D721Med (cell line): ENCODE measurements around the gene SEMG2.

Experiments
- DNase-seq: peaks from one replicate; pipeline ENCODE4 v3.0.0; 2011; ENCODE audit warnings: low spot score; ENCODE audit not compliant: insufficient read length
- FAIRE-seq: peaks from 2 replicates; lab custom pipeline; 2011; peaks lifted over from hg19 to GRCh38; lab: Jason Lieb, UNC
- CTCF ChIP-seq: IDR thresholded peaks from 2 replicates; pipeline ENCODE4 v1.5.1; 2012; ENCODE audit warnings: mild to moderate bottlenecking, control low read depth; ENCODE audit not compliant: insufficient read depth; ENCODE audit errors: missing control alignments

Gene SEMG2

DNA sequence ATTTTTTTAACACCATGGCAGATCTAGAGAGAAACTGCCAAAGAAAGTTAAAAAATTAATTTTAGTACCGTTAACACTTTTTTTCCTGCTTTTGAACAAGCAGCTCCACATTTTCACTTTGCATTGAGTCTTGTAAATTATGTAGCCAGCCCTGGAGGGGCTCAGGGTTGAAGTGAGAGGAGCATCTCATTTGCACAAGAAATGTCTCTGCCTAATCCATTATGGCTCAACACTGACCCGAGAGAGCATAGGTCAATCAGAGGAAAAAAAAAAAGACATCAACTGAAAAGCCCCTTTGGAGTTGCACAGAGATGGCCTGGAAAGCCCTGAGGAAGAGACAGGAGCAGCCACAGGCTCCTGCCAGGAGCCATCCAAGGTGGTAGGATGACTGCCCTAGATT, 37.5 kb downstream of the SEMG2 start:
- DNase-seq, result no peak
- no peak for FAIRE-seq
- no peak for TF ChIP-seq CTCF

DNA sequence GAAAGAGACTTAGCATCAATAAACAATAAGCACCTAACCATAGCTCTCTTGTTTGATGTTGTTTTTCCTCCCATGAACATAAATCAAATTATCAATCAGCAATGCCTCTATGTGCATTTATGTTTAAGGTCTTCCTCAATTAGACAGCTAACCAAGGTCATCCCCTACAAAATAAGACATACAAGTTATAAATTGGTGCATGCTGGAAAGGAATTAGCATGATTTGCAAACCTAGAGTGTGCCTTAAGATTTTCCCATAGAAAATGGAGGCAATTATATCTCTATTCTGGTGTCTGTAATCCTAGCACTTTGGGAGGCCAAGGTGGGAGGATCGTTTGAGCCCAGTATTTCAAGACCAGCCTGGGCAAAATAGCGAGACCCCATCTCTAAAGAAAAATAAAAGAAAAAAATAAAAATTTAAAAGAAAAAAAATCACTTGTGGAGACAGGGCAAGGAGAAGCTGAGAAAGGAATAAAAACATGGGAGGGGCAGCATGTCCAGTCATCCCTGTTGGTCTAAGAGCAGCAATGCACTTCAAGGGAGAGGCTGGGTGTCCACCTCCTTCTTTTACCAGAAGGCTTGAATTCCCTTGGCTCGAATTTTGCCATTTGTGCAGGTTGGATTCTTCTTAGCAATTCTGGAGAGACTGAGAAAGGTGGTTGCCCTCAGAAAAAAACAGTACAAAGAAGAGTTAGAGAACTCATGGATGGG, 42.5 kb downstream of the SEMG2 start:
- FAIRE-seq (no peak), DNase-seq (no peak)
- no peak for TF ChIP-seq CTCF

- FAIRE-seq, result no peak
- no peak for TF ChIP-seq CTCF
- no peak for DNase-seq
These were observed 45.8 kb downstream of the SEMG2 start for GRCh38 chr20:45266977-45267376.

- FAIRE-seq (no peak), DNase-seq (no peak)
- no peak for TF ChIP-seq CTCF
These were observed 47.4 kb downstream of the SEMG2 start for GRCh38 chr20:45268531-45268930.

GRCh38 chr20:45269056-45269455, 47.9 kb downstream of the SEMG2 start:
- TF ChIP-seq CTCF, result no peak
- FAIRE-seq (no peak), DNase-seq (no peak)

DNA sequence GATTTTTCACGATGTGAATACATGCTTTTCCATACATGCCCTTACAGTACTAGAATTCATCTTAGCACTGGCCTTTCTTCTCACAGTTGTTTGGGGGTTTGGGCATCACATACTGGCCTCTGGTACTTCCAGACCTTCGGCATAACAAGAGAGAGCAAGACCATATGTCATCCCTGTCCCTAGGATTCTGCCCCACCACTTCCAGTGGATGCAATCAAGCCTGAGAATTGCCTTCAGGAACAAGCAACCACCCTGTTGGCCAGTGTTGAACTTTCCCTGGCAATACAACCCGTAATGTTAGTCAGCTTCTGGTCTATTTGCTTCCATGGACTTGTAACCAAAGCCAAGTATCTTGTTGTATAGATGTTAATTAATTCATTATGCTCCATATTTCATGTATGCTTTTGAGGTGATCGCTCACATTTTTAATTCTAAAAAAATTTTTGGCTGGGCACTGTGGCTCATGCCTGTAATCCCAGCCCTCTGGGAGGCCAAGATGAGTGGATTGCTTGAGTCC, 48.6 kb downstream of the SEMG2 start:
- DNase-seq (no peak), FAIRE-seq (no peak)
- no peak for TF ChIP-seq CTCF
